Astrocyte (in vitro differentiated cells and primary cell): ENCODE measurements around the gene CDK11A. TPM values are rescaled to one million over a fixed set of nuclear protein-coding genes. Genes with fewer than 3 reads are reported as not detected.

ENCODE experiments used
- DNase-seq: peaks from one replicate; pipeline ENCODE4 v3.0.0-alpha.2; 2010; ENCODE audit warnings: low read depth
- FAIRE-seq: peaks from 2 replicates; lab custom pipeline; 2011; peaks lifted over from hg19 to GRCh38; lab: Jason Lieb, UNC
- H2AFZ ChIP-seq: 2 replicates; pipeline ENCODE4 v1.6.0; 2012; ENCODE audit warnings: low read depth, low read length, inconsistent platforms
- H3K27ac ChIP-seq: 2 replicates; pipeline ENCODE4 v1.5.1; 2011; ENCODE audit warnings: low read depth, low read length, inconsistent platforms
- H3K27me3 ChIP-seq: 2 replicates; pipeline ENCODE4 v1.6.0; 2011; ENCODE audit warnings: low read length, inconsistent platforms; ENCODE audit not compliant: insufficient read depth
- H3K36me3 ChIP-seq: 2 replicates; pipeline ENCODE4 v1.5.1; 2011; ENCODE audit warnings: low read length, inconsistent platforms; ENCODE audit not compliant: insufficient read depth
- H3K4me1 ChIP-seq: 2 replicates; pipeline ENCODE4 v1.5.1; 2011; ENCODE audit warnings: low read length, inconsistent platforms; ENCODE audit not compliant: insufficient read depth
- H3K4me2 ChIP-seq: 2 replicates; pipeline ENCODE4 v1.6.0; 2012; ENCODE audit warnings: low read length, inconsistent platforms
- H3K4me3 ChIP-seq: 2 replicates; pipeline ENCODE4 v1.5.1; 2011; ENCODE audit warnings: low read depth, mild to moderate bottlenecking, low read length, inconsistent platforms; ENCODE audit not compliant: insufficient read depth
- H3K79me2 ChIP-seq: 2 replicates; pipeline ENCODE4 v1.6.0; 2012; ENCODE audit warnings: mild to moderate bottlenecking, low read length, inconsistent platforms; ENCODE audit not compliant: insufficient read depth
- H3K9ac ChIP-seq: 2 replicates; pipeline ENCODE4 v1.6.0; 2012; ENCODE audit warnings: mild to moderate bottlenecking, low read length, inconsistent platforms
- H3K9me3 ChIP-seq: 2 replicates; pipeline ENCODE4 v1.5.1; 2012; ENCODE audit warnings: low read depth, mild to moderate bottlenecking, low read length, inconsistent platforms; ENCODE audit not compliant: insufficient read depth
- H4K20me1 ChIP-seq: 2 replicates; pipeline ENCODE4 v1.6.0; 2012; ENCODE audit warnings: low read length, inconsistent platforms; ENCODE audit not compliant: insufficient read depth
- H3K27ac Mint-ChIP-seq: one replicate; pipeline ENCODE4 v1.8.0; 2021; ENCODE audit warnings: mild to moderate bottlenecking, mixed read lengths; ENCODE audit not compliant: unreplicated experiment
- H3K27me3 Mint-ChIP-seq: one replicate; pipeline ENCODE4 v1.8.0; 2021; ENCODE audit warnings: low read depth, mixed read lengths; ENCODE audit not compliant: unreplicated experiment
- H3K36me3 Mint-ChIP-seq: one replicate; pipeline ENCODE4 v1.8.0; 2021; ENCODE audit warnings: low read depth, mixed read lengths; ENCODE audit not compliant: unreplicated experiment
- H3K4me1 Mint-ChIP-seq: one replicate; pipeline ENCODE4 v1.8.0; 2021; ENCODE audit warnings: low read depth, mixed read lengths; ENCODE audit not compliant: unreplicated experiment
- H3K4me3 Mint-ChIP-seq: one replicate; pipeline ENCODE4 v1.8.0; 2021; ENCODE audit warnings: mild to moderate bottlenecking, moderate library complexity, mixed read lengths; ENCODE audit not compliant: unreplicated experiment
- H3K9me3 Mint-ChIP-seq: one replicate; pipeline ENCODE4 v1.8.0; 2021; ENCODE audit warnings: mild to moderate bottlenecking, mixed read lengths; ENCODE audit not compliant: unreplicated experiment
- EZH2 ChIP-seq: IDR thresholded peaks from 2 replicates; pipeline ENCODE4 v1.6.1; 2012; ENCODE audit warnings: mild to moderate bottlenecking, low read length, inconsistent platforms; ENCODE audit not compliant: insufficient read depth
- total RNA-seq: library from RNA; stranded (reverse); gene quantifications from 2 replicates; pipeline ENCODE4 v1.2.1, GENCODE V29; 2021
- TF ChIP-seq, protein P1 (sequence below): IDR thresholded peaks from 2 replicates; pipeline ENCODE4 v1.5.1; 2011; ENCODE audit warnings: low read depth, mild to moderate bottlenecking, inconsistent platforms, low read length, moderate library complexity; ENCODE audit not compliant: insufficient read depth

The CDK11A gene
- total RNA-seq, 1 donor from 2014 or later = 30.3 TPM

DNA sequence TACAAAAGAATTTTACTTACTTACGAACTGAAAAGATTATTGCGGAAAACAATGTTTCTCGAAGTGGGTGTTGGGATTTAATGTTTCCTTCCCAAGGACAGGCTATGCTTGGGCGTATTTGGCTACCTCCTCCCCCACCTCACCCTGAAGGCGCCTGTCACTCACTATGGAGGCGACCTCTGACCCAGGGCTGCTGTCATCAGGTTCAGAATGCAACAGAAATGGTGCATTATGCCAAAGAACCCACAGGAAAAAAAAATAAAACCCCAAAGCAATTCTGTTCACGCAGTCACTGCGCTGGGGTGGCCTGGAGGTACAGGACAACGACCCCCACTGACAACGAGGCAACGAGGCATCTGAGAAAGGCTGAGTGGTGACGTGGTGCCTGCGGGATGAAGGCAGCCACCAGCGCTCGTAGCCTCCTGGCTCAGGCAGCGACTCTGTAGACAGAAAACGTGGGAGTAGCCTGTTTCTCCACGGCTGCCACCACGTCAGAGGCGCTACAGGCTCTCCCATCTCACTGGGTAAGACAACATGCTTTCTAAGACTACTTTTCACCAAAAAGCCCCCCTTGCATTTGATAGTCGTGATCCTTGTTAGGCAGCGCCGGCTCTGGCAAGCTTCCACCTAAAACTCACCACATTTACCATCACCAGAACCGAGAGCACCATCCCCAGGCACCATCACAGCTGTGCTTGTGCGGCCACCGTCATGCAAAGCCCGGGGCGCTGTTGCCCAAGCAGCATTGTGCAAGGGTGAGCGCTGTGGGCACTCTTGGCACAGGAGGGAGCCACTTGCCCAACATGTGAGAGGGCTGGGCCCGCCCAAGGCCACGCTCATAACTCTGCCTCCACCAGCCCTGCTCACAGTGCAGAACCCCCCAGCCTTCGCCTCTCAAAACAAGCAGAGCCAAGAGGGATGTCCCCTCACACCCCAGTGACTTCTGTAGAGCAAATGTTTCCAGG, 39.8 kb upstream of the CDK11A start:
- Mint-ChIP-seq H3K4me1 (no peaks in the 10 kb centered on the region), H3K27ac (no peak overlapping the region), H3K4me3 (no peak overlapping the region), H3K9me3 (no peaks in the 10 kb centered on the region), H3K27me3 (no peaks in the 10 kb centered on the region), H3K36me3 (peaks cover 18% of the 10 kb centered on the region)
- DNase-seq (no peak), FAIRE-seq (no peak)
- Histone ChIP-seq H2AFZ (no peak overlapping the region), H3K36me3 (peaks cover 3% of the 10 kb centered on the region), H3K9ac (no peak overlapping the region), H4K20me1 (peaks cover 51% of the 10 kb centered on the region), H3K27me3 (no peaks in the 10 kb centered on the region), H3K9me3 (no peaks in the 10 kb centered on the region), H3K79me2 (peaks cover 80% of the 10 kb centered on the region), H3K4me1 (no peaks in the 10 kb centered on the region), H3K4me2 (no peak overlapping the region), H3K27ac (no peak overlapping the region), H3K4me3 (no peak overlapping the region)
- TF ChIP-seq EZH2 = no peak
- TF ChIP-seq, protein P1, sequence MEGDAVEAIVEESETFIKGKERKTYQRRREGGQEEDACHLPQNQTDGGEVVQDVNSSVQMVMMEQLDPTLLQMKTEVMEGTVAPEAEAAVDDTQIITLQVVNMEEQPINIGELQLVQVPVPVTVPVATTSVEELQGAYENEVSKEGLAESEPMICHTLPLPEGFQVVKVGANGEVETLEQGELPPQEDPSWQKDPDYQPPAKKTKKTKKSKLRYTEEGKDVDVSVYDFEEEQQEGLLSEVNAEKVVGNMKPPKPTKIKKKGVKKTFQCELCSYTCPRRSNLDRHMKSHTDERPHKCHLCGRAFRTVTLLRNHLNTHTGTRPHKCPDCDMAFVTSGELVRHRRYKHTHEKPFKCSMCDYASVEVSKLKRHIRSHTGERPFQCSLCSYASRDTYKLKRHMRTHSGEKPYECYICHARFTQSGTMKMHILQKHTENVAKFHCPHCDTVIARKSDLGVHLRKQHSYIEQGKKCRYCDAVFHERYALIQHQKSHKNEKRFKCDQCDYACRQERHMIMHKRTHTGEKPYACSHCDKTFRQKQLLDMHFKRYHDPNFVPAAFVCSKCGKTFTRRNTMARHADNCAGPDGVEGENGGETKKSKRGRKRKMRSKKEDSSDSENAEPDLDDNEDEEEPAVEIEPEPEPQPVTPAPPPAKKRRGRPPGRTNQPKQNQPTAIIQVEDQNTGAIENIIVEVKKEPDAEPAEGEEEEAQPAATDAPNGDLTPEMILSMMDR = no peak

GRCh38 chr1:1761504-1762376, 37.6 kb upstream of the CDK11A start:
- H3K36me3 ChIP-seq = peaks cover 3% of the 10 kb centered on the region
- Mint-ChIP-seq H3K36me3 (peaks cover 16% of the 10 kb centered on the region), H3K27ac (no peak overlapping the region), H3K4me1 (no peaks in the 10 kb centered on the region), H3K9me3 (no peaks in the 10 kb centered on the region), H3K4me3 (peak overlapping the region; percentile 45), H3K27me3 (no peaks in the 10 kb centered on the region)
- no peaks in the 10 kb centered on the region for H3K9me3 ChIP-seq
- H3K4me2 ChIP-seq = no peak overlapping the region
- H3K4me1 ChIP-seq = no peaks in the 10 kb centered on the region
- TF ChIP-seq, protein P1 = no peak
- no peak for TF ChIP-seq EZH2
- H3K9ac ChIP-seq = no peak overlapping the region
- peaks cover 47% of the 10 kb centered on the region for H4K20me1 ChIP-seq
- no peak overlapping the region for H2AFZ ChIP-seq
- H3K79me2 ChIP-seq = peaks cover 71% of the 10 kb centered on the region
- FAIRE-seq = no peak
- DNase-seq = no peak
- no peaks in the 10 kb centered on the region for H3K27me3 ChIP-seq
- no peak overlapping the region for H3K27ac ChIP-seq
- H3K4me3 ChIP-seq = no peak overlapping the region
